ENCODE results near the gene MAPK8IP1. TPM values are rescaled to one million over a fixed set of nuclear protein-coding genes. Genes with fewer than 3 reads are reported as not detected.

Gene MAPK8IP1
- polyA plus RNA-seq, 1 donor (not counting 4 experiments of a cell fraction or from before 2014, with no cell fraction given), result 0.51 TPM

GRCh38 chr11:45949992-45950407 lies 64.5 kb downstream of the MAPK8IP1 start:
- Histone ChIP-seq H3K27ac (ENCODE audit: control insufficient read depth, insufficient read depth, low read length) (no peak overlapping the region), H3K27me3 (ENCODE audit: control insufficient read depth, extremely low read depth, insufficient read depth, low read length) (no peaks in the 10 kb centered on the region), H3K9me3 (ENCODE audit: control insufficient read depth, low read depth, low read length) (no peaks in the 10 kb centered on the region), H3K9me1 (ENCODE audit: control insufficient read depth, extremely low read depth, insufficient read depth, low read length) (no peaks in the 10 kb centered on the region), H3K4me3 (ENCODE audit: control insufficient read depth in 2 of 3, extremely low read depth in 1 of 3, insufficient read depth in 2 of 3, low read depth in 1 of 3, low read length in 3 of 3) (no peak overlapping the region), H3K4me2 (ENCODE audit: control insufficient read depth, extremely low read depth, insufficient read depth, low read depth, low read length) (no peak overlapping the region), H3K36me3 (ENCODE audit: control insufficient read depth in 2 of 2, extremely low read depth in 1 of 2, insufficient read depth in 2 of 2, low read length in 2 of 2) (peaks cover 6 to 15% of the 10 kb centered on the region in 2 experiments), H3K4me1 (ENCODE audit: control insufficient read depth, extremely low read depth, insufficient read depth, low read length) (no peaks in the 10 kb centered on the region), H3K79me2 (ENCODE audit: control insufficient read depth, insufficient read depth, low read length) (no peaks in the 10 kb centered on the region), H4K20me1 (ENCODE audit: control insufficient read depth, extremely low read depth, insufficient read depth, low read length) (no peaks in the 10 kb centered on the region), H2AFZ (ENCODE audit: control insufficient read depth, low read length) (no peak overlapping the region), H3K9ac (ENCODE audit: control insufficient read depth, extremely low read depth, insufficient read depth, low read length) (no peak overlapping the region)
- dilution Hi-C loops (cut with MboI; ENCODE audit: extremely low pct_ligation_motif_present, low sequenced_read_pairs), result no loop called here
- TF ChIP-seq CTCF (optimal IDR thresholded peaks at IDR 0.05 in 1 of 3, IDR thresholded peaks at IDR 0.05 in 1 of 3, conservative IDR thresholded peaks at IDR 0.05 in 1 of 3; ENCODE audit: extremely low read depth in 1 of 3, insufficient read depth in 2 of 3, low read length in 3 of 3) (no peak), EZH2 (IDR thresholded peaks at IDR 0.05; ENCODE audit: low read length) (no peak)
- no peak for FAIRE-seq
- DNase-seq (ENCODE audit: low read depth, low spot score), result no peak

Other genes starting within 250 kb of the MAPK8IP1 start
- gene CHST1, start 220.0 kb upstream of the MAPK8IP1 start, polyA plus RNA-seq, result not detected in 3 replicates
- gene SLC35C1, start 80.5 kb upstream of the MAPK8IP1 start, polyA plus RNA-seq, result 4.9 to 8.4 TPM (median 6.2 TPM) in 3 replicates
- gene CRY2, start 38.2 kb upstream of the MAPK8IP1 start, polyA plus RNA-seq, result 7.2 to 8.9 TPM (median 7.9 TPM) in 3 replicates
- 0.25 to 0.32 TPM in 2 of 3 replicates, not detected in the other for gene FREY1, start 21.6 kb downstream of the MAPK8IP1 start, polyA plus RNA-seq
- 16.7 to 25.1 TPM (median 17.2 TPM) in 3 replicates for gene PEX16, start 32.2 kb downstream of the MAPK8IP1 start, polyA plus RNA-seq
- gene LARGE2, start 37.0 kb downstream of the MAPK8IP1 start, polyA plus RNA-seq, result 7.1 to 29.9 TPM (median 11.1 TPM) in 3 replicates
- gene PHF21A, start 235.8 kb downstream of the MAPK8IP1 start, polyA plus RNA-seq, result 10.8 to 16.1 TPM (median 11.7 TPM) in 3 replicates

All from keratinocyte (primary cell).